Measurements from ENCODE around the gene RASSF8. TPM values are rescaled to one million over a fixed set of nuclear protein-coding genes. Genes with fewer than 3 reads are reported as not detected.
A peak's percentile ranks its signal among the peaks of the same experiment; 100 is the strongest.

Gene RASSF8
- total RNA-seq, 1 donor from 2014 or later = 39.5 TPM

GRCh38 chr12:26011099-26011498, 52.6 kb downstream of the RASSF8 start:
- H3K79me2 ChIP-seq (ENCODE audit: insufficient read depth, low read length) = peaks cover 98% of the 10 kb centered on the region
- peaks cover 3% of the 10 kb centered on the region for H3K36me3 Mint-ChIP-seq (ENCODE audit: low read depth, unreplicated experiment)
- no peaks in the 10 kb centered on the region for H3K9me3 Mint-ChIP-seq (ENCODE audit: unreplicated experiment)
- peaks cover 11% of the 10 kb centered on the region for H3K4me1 Mint-ChIP-seq (ENCODE audit: low read depth, unreplicated experiment)
- H3K4me1 ChIP-seq (ENCODE audit: insufficient read depth, low read length) = peaks cover 14% of the 10 kb centered on the region
- no peaks in the 10 kb centered on the region for H3K36me3 ChIP-seq (ENCODE audit: insufficient read depth, low read length)
- no peaks in the 10 kb centered on the region for H3K27me3 Mint-ChIP-seq (ENCODE audit: low read depth, unreplicated experiment)
- FAIRE-seq (no peak), DNase-seq (ENCODE audit: low read depth) (peak; percentile 89)
- peaks cover 32% of the 10 kb centered on the region for H4K20me1 ChIP-seq (ENCODE audit: insufficient read depth, low read length)
- H2AFZ ChIP-seq (ENCODE audit: low read depth, low read length) = no peak overlapping the region
- H3K27ac Mint-ChIP-seq (ENCODE audit: unreplicated experiment) = no peak overlapping the region
- H3K9me3 ChIP-seq (ENCODE audit: insufficient read depth, low read depth, low read length) = no peaks in the 10 kb centered on the region
- no peaks in the 10 kb centered on the region for H3K27me3 ChIP-seq (ENCODE audit: insufficient read depth, low read length)
- H3K27ac ChIP-seq (ENCODE audit: low read depth, low read length) = peak overlapping the region; percentile 35
- H3K4me3 ChIP-seq (ENCODE audit: insufficient read depth, low read depth, low read length) = no peak overlapping the region
- peak overlapping the region; percentile 8 for H3K9ac ChIP-seq (ENCODE audit: low read length)
- H3K4me3 Mint-ChIP-seq (ENCODE audit: unreplicated experiment) = no peak overlapping the region
- H3K4me2 ChIP-seq (ENCODE audit: low read length) = peak overlapping the region; percentile 37
- TF ChIP-seq, protein P1, sequence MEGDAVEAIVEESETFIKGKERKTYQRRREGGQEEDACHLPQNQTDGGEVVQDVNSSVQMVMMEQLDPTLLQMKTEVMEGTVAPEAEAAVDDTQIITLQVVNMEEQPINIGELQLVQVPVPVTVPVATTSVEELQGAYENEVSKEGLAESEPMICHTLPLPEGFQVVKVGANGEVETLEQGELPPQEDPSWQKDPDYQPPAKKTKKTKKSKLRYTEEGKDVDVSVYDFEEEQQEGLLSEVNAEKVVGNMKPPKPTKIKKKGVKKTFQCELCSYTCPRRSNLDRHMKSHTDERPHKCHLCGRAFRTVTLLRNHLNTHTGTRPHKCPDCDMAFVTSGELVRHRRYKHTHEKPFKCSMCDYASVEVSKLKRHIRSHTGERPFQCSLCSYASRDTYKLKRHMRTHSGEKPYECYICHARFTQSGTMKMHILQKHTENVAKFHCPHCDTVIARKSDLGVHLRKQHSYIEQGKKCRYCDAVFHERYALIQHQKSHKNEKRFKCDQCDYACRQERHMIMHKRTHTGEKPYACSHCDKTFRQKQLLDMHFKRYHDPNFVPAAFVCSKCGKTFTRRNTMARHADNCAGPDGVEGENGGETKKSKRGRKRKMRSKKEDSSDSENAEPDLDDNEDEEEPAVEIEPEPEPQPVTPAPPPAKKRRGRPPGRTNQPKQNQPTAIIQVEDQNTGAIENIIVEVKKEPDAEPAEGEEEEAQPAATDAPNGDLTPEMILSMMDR (IDR thresholded peaks at IDR 0.05; ENCODE audit: insufficient read depth, low read depth, low read length) = no peak
- TF ChIP-seq EZH2 (IDR thresholded peaks at IDR 0.05; ENCODE audit: insufficient read depth, low read length) = no peak

GRCh38 chr12:26014085-26014484, 55.6 kb downstream of the RASSF8 start:
- Histone ChIP-seq H3K4me1 (ENCODE audit: insufficient read depth, low read length) (peaks cover 21% of the 10 kb centered on the region), H3K9me3 (ENCODE audit: insufficient read depth, low read depth, low read length) (no peaks in the 10 kb centered on the region), H2AFZ (ENCODE audit: low read depth, low read length) (no peak overlapping the region), H3K27me3 (ENCODE audit: insufficient read depth, low read length) (no peaks in the 10 kb centered on the region), H3K4me2 (ENCODE audit: low read length) (no peak overlapping the region), H3K27ac (ENCODE audit: low read depth, low read length) (no peak overlapping the region), H4K20me1 (ENCODE audit: insufficient read depth, low read length) (peaks cover 43% of the 10 kb centered on the region), H3K79me2 (ENCODE audit: insufficient read depth, low read length) (peaks cover 97% of the 10 kb centered on the region), H3K4me3 (ENCODE audit: insufficient read depth, low read depth, low read length) (no peak overlapping the region), H3K36me3 (ENCODE audit: insufficient read depth, low read length) (no peaks in the 10 kb centered on the region), H3K9ac (ENCODE audit: low read length) (no peak overlapping the region)
- no peak overlapping the region for H3K27ac Mint-ChIP-seq (ENCODE audit: unreplicated experiment)
- TF ChIP-seq, protein P1 (IDR thresholded peaks at IDR 0.05; ENCODE audit: insufficient read depth, low read depth, low read length) = no peak
- no peak for TF ChIP-seq EZH2 (IDR thresholded peaks at IDR 0.05; ENCODE audit: insufficient read depth, low read length)
- FAIRE-seq (no peak), DNase-seq (ENCODE audit: low read depth) (no peak)
- peaks cover 11% of the 10 kb centered on the region for H3K4me1 Mint-ChIP-seq (ENCODE audit: low read depth, unreplicated experiment)
- no peak overlapping the region for H3K4me3 Mint-ChIP-seq (ENCODE audit: unreplicated experiment)
- H3K9me3 Mint-ChIP-seq (ENCODE audit: unreplicated experiment) = no peaks in the 10 kb centered on the region
- no peaks in the 10 kb centered on the region for H3K36me3 Mint-ChIP-seq (ENCODE audit: low read depth, unreplicated experiment)
- H3K27me3 Mint-ChIP-seq (ENCODE audit: low read depth, unreplicated experiment) = no peaks in the 10 kb centered on the region

GRCh38 chr12:26016516-26016915, 58.0 kb downstream of the RASSF8 start:
- FAIRE-seq = no peak
- Histone ChIP-seq H4K20me1 (ENCODE audit: insufficient read depth, low read length) (peaks cover 30% of the 10 kb centered on the region), H3K27ac (ENCODE audit: low read depth, low read length) (no peak overlapping the region), H2AFZ (ENCODE audit: low read depth, low read length) (no peak overlapping the region), H3K4me2 (ENCODE audit: low read length) (no peak overlapping the region), H3K36me3 (ENCODE audit: insufficient read depth, low read length) (no peaks in the 10 kb centered on the region), H3K9ac (ENCODE audit: low read length) (no peak overlapping the region), H3K9me3 (ENCODE audit: insufficient read depth, low read depth, low read length) (no peaks in the 10 kb centered on the region), H3K79me2 (ENCODE audit: insufficient read depth, low read length) (peaks cover 97% of the 10 kb centered on the region), H3K4me3 (ENCODE audit: insufficient read depth, low read depth, low read length) (no peak overlapping the region), H3K4me1 (ENCODE audit: insufficient read depth, low read length) (peaks cover 10% of the 10 kb centered on the region), H3K27me3 (ENCODE audit: insufficient read depth, low read length) (no peaks in the 10 kb centered on the region)
- no peak for DNase-seq (ENCODE audit: low read depth)
- no peaks in the 10 kb centered on the region for H3K9me3 Mint-ChIP-seq (ENCODE audit: unreplicated experiment)
- H3K36me3 Mint-ChIP-seq (ENCODE audit: low read depth, unreplicated experiment) = no peaks in the 10 kb centered on the region
- H3K27ac Mint-ChIP-seq (ENCODE audit: unreplicated experiment) = no peak overlapping the region
- TF ChIP-seq, protein P1 (IDR thresholded peaks at IDR 0.05; ENCODE audit: insufficient read depth, low read depth, low read length) = no peak
- TF ChIP-seq EZH2 (IDR thresholded peaks at IDR 0.05; ENCODE audit: insufficient read depth, low read length) = no peak
- H3K4me1 Mint-ChIP-seq (ENCODE audit: low read depth, unreplicated experiment) = no peaks in the 10 kb centered on the region
- H3K4me3 Mint-ChIP-seq (ENCODE audit: unreplicated experiment) = no peak overlapping the region
- H3K27me3 Mint-ChIP-seq (ENCODE audit: low read depth, unreplicated experiment) = no peaks in the 10 kb centered on the region
